HFFc6 (cell line): Measurements from ENCODE around the gene ZNF669. TPM values are rescaled to one million over a fixed set of nuclear protein-coding genes. Genes with fewer than 3 reads are reported as not detected.
"Not testable (repeated sequence)": the region's sequence is repeated elsewhere in the genome, so short reads cannot be mapped to it uniquely, and the experiment has no call there.

Experiments used
- DNase-seq: peaks from one replicate; pipeline ENCODE4 v3.0.0-alpha.2; 2018
- H3K27ac Mint-ChIP-seq: 2 replicates; pipeline ENCODE4 v1.8.0; 2020; ENCODE audit warnings: mild to moderate bottlenecking, mixed read lengths
- H3K27me3 Mint-ChIP-seq: 2 replicates; pipeline ENCODE4 v1.8.0; 2021; ENCODE audit warnings: mild to moderate bottlenecking, moderate library complexity, mixed read lengths; ENCODE audit not compliant: insufficient read depth
- H3K36me3 Mint-ChIP-seq: 2 replicates; pipeline ENCODE4 v1.8.0; 2021; ENCODE audit warnings: low read depth, mixed read lengths
- H3K4me1 Mint-ChIP-seq: 2 replicates; pipeline ENCODE4 v1.8.0; 2020; ENCODE audit warnings: low read depth, mixed read lengths
- H3K4me3 Mint-ChIP-seq: 2 replicates; pipeline ENCODE4 v1.8.0; 2020; ENCODE audit warnings: mild to moderate bottlenecking, moderate library complexity, mixed read lengths
- H3K9me3 Mint-ChIP-seq: 2 replicates; pipeline ENCODE4 v1.8.0; 2020; ENCODE audit warnings: mild to moderate bottlenecking, mixed read lengths
- total RNA-seq, 6 experiments: library from RNA; stranded (reverse); fragmentation: NEBNext Ultra II Directional; extraction: Animal tissue kit (Norgen Biotek cat#: 25700); gene quantifications; 2 replicates in 1 of 6; 3 replicates in 5 of 6; pipeline ENCODE4 v1.2.3, GENCODE V29; 2021
- TF ChIP-seq, protein P1 (sequence below): fragments of 200-600 bp; sonication (generic); IDR thresholded peaks from 2 replicates; pipeline ENCODE4 v1.5.0; 2021; ENCODE audit warnings: antibody characterized with exemption, mild to moderate bottlenecking

The ZNF669 gene
- total RNA-seq, 6 experiments from 2014 or later = 4.4 to 5.4 (median 4.8) TPM

DNA sequence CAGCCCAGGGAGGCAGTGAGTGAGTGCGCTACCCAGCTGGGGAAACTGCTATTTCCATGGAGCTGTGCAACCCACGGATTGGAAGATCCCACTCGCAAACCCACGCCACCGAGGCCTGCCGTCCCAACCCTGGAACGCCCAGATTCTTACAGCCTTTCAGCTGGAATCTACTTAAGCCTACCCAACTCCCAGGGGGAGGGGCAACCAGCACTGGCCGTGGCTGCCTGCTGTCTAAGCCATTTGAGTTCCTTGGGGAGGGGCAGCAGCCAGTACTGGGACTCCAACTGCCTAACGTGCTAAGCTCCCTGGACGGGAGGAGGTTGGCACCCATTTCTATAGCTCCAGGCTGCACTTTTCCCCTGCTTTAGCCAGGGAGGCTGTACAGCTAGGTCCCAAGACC lies 27.1 kb upstream of the ZNF669 start:
- Mint-ChIP-seq H3K27ac (no peak overlapping the region), H3K9me3 (peaks cover 49% of the 10 kb centered on the region), H3K4me1 (peaks cover 10% of the 10 kb centered on the region), H3K36me3 (peaks cover 35% of the 10 kb centered on the region), H3K4me3 (no peak overlapping the region), H3K27me3 (no peaks in the 10 kb centered on the region)
- TF ChIP-seq, protein P1, sequence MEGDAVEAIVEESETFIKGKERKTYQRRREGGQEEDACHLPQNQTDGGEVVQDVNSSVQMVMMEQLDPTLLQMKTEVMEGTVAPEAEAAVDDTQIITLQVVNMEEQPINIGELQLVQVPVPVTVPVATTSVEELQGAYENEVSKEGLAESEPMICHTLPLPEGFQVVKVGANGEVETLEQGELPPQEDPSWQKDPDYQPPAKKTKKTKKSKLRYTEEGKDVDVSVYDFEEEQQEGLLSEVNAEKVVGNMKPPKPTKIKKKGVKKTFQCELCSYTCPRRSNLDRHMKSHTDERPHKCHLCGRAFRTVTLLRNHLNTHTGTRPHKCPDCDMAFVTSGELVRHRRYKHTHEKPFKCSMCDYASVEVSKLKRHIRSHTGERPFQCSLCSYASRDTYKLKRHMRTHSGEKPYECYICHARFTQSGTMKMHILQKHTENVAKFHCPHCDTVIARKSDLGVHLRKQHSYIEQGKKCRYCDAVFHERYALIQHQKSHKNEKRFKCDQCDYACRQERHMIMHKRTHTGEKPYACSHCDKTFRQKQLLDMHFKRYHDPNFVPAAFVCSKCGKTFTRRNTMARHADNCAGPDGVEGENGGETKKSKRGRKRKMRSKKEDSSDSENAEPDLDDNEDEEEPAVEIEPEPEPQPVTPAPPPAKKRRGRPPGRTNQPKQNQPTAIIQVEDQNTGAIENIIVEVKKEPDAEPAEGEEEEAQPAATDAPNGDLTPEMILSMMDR = no peak
- no peak for DNase-seq

DNA sequence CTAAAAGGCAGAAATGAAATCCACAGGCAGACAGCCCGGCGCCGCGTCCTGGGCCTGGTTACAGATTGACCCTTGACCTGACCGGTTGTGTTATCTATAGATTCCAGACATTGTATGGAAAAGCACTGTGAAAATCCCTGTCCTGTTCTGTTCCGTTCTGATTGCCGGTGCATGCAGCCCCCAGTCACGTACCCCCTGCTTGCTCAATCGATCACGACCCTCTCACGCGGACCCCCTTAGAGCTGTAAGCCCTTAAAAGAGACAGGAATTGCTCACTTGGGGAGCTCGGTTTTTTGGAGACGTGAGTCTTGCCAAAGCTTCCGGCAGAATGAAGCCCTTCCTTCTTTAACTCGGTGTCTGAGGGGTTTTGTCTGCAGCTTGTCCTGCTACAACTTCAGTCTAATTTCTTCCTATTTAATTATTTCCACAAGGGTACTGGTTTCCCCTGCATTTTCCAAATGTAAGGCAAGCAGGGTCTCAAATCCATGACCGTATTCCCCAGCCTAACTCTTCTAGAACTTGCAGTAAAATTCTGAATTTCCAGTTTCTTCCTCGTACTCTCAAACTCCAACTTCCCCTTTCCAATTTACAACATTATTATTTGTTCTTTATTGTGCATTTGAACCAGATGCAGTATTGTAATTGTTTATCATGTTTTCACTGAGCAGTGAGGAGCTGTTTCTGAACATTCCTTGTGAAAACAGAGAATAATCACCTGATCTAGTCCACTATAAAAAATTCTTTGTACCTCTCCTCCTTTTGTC lies 23.5 kb upstream of the ZNF669 start:
- H3K36me3 Mint-ChIP-seq = peaks cover 18% of the 10 kb centered on the region
- not testable (repeated sequence) for H3K4me1 Mint-ChIP-seq, DNase-seq, H3K27me3 Mint-ChIP-seq
- H3K27ac Mint-ChIP-seq = peak overlapping the region; percentile 43
- peaks cover 31% of the 10 kb centered on the region for H3K9me3 Mint-ChIP-seq
- peak overlapping the region; percentile 86 for H3K4me3 Mint-ChIP-seq

DNA sequence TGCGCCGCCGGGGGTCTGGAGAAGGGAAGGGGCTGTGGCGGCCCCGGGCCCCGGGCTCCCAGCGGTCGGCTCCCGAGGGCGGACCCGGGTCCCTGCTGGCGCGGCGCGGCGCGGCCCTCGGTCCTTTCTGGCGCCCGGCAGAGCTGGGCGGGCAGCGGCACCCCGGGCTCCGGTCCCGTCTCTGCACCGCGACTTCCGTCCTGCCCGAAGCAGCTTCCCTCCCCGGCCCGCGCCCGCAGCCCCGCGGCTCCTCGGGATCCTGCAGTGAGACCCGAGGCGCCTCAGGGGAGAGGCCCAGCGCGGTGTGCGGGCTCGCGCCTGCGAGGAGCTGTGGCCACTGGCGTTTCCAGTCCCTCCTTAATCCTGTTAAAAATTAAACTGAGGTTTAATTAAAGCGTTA lies 22.4 kb upstream of the ZNF669 start:
- peaks cover 25% of the 10 kb centered on the region for H3K9me3 Mint-ChIP-seq
- H3K4me3 Mint-ChIP-seq, DNase-seq, H3K27ac Mint-ChIP-seq, H3K27me3 Mint-ChIP-seq, H3K36me3 Mint-ChIP-seq, H3K4me1 Mint-ChIP-seq: not testable (repeated sequence)

DNA sequence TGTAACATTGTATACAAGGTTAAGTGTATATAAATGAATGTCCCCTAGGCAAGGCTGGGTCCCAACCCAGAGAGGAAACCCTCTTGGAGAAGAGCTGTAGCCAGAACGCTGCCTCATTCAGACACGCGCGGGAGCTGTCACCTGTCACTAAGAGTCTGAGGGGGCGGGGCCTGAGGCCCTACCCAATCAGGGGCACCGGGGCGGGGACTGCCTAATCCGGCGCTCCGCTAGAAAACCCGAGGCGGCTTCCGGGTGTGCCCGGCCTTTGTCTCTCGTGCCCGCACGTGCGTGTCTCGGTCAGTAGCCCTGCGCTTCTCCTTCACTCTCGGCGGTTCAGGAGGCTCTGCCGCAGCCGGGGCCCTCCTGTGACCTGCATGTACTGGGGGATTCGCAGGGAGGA lies 22.0 kb upstream of the ZNF669 start:
- H3K27ac Mint-ChIP-seq, H3K27me3 Mint-ChIP-seq, H3K36me3 Mint-ChIP-seq, H3K4me3 Mint-ChIP-seq, H3K4me1 Mint-ChIP-seq, DNase-seq: not testable (repeated sequence)
- H3K9me3 Mint-ChIP-seq = peaks cover 25% of the 10 kb centered on the region

DNA sequence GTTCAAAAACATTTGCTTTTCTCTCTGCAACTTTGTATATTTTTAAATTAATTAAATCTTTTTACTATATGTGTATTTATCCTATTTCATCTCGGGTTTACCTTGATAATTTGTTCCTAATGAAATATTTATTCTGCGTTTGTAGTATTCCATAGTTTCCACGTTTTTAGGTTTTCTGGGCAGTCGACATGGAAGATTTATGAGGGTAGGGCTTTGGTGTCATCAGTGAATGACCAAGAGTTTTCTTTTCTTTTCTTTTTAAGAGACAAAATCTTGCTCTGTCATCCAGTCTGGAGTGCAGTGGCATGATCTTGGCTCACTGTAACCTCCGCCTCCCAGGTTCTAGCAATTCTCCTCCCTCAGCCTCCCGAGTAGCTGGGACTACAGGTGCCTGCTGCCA lies 17.2 kb upstream of the ZNF669 start:
- Mint-ChIP-seq H3K4me1 (no peaks in the 10 kb centered on the region), H3K9me3 (peaks cover 20% of the 10 kb centered on the region), H3K36me3 (peaks cover 8% of the 10 kb centered on the region; the same call in 1 of the 2 replicates), H3K4me3 (no peak overlapping the region), H3K27me3 (no peaks in the 10 kb centered on the region), H3K27ac (no peak overlapping the region)
- no peak for DNase-seq
- TF ChIP-seq, protein P1 = no peak

DNA sequence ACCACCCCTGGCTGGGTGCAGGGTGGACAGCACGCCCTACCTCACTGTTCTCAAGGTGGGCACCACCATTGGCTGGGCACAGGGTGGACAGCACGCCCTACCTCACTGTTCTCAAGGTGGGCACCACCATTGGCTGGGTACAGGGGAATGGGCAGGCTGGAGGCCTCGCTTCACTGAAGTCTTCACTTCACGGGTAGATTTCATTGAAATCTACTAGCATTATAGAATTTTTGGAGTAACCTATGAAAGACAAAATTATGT lies 16.2 kb upstream of the ZNF669 start:
- H3K36me3 Mint-ChIP-seq, H3K4me1 Mint-ChIP-seq, DNase-seq, H3K4me3 Mint-ChIP-seq, H3K27me3 Mint-ChIP-seq, H3K27ac Mint-ChIP-seq: not testable (repeated sequence)
- H3K9me3 Mint-ChIP-seq = peaks cover 22% of the 10 kb centered on the region

DNA sequence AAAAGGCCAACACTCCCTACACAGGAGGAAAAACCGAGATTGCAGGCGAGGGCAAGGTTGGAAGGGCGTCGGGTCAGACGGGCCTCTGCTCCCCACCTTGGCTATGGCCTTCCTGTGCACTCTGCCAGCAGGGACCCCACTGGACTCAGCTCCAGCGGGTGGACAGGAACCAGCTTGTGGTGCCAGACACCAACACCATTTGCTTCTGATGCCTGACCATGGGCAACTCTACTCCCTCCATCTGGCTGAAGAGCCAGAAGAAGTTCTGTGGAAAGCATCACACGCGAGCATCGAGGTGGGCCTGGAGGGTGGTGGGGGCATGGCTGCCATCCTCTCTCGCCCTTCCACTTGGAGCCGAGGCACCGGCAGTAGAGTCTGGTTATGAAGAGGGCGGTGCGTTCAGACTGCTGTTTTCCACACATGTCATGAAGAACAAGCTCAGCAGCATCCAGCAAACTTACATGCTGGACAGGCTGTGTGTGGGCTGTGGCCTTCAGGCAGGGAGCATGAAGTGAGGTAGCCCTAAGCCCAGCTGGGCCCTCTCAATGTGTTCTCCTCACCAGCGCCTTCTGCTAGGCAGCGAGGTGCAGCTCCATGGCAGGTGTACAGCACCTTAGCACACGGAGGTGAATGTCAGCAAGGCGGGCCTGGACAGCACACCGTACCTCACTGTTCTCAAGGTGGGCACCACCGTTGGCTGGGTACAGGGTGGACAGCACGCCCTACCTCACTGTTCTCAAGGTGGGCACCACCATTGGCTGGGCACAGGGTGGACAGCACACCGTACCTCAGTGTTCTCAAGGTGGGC lies 15.6 kb upstream of the ZNF669 start:
- DNase-seq = no peak
- H3K36me3 Mint-ChIP-seq = peaks cover 5% of the 10 kb centered on the region; the same call in 1 of the 2 replicates
- peaks cover 23% of the 10 kb centered on the region for H3K9me3 Mint-ChIP-seq

More for the DNA sequence above, 15.6 kb upstream of the ZNF669 start:
- Mint-ChIP-seq H3K27ac (no peak overlapping the region), H3K4me3 (no peak overlapping the region), H3K27me3 (no peaks in the 10 kb centered on the region; the same call in 1 of the 2 replicates), H3K4me1 (no peaks in the 10 kb centered on the region)
- TF ChIP-seq, protein P1 = no peak
